Loucy (cell line): ENCODE measurements around the gene AFF3.

Source experiments
- H2AFZ ChIP-seq: fragments of 200-600 bp; sonication (generic); 2 replicates; pipeline ENCODE4 v1.6.0; 2016; ENCODE audit warnings: antibody characterized with exemption, mild to moderate bottlenecking, low read length, moderate library complexity
- H3F3A ChIP-seq: fragments of 200-600 bp; 2 replicates; pipeline ENCODE4 v1.6.0; 2016; ENCODE audit warnings: antibody characterized with exemption, low read depth, mild to moderate bottlenecking
- H3K27me3 ChIP-seq: fragments of 200-600 bp; sonication (generic); 2 replicates; pipeline ENCODE4 v1.6.1; 2014; ENCODE audit warnings: low read length, mild to moderate bottlenecking; ENCODE audit not compliant: insufficient read depth, poor library complexity, severe bottlenecking
- H3K36me3 ChIP-seq: fragments of 200-600 bp; sonication (generic); 2 replicates; pipeline ENCODE4 v1.6.1; 2016; ENCODE audit warnings: low read length; ENCODE audit not compliant: insufficient read depth
- H3K4me1 ChIP-seq: fragments of 200-600 bp; sonication (generic); 2 replicates; pipeline ENCODE4 v1.5.1; 2014; ENCODE audit warnings: low read length, mild to moderate bottlenecking; ENCODE audit not compliant: insufficient read depth, poor library complexity, severe bottlenecking
- H3K4me2 ChIP-seq: fragments of 200-600 bp; sonication (generic); 2 replicates; pipeline ENCODE4 v1.6.0; 2014; ENCODE audit warnings: antibody characterized with exemption, low read length, low read depth, mild to moderate bottlenecking; ENCODE audit not compliant: poor library complexity, severe bottlenecking
- H3K4me3 ChIP-seq: fragments of 200-600 bp; sonication (generic); 2 replicates; pipeline ENCODE4 v1.5.1; 2014; ENCODE audit warnings: low read length, mild to moderate bottlenecking, mixed read lengths; ENCODE audit not compliant: poor library complexity, severe bottlenecking
- H3K79me2 ChIP-seq: fragments of 200-600 bp; sonication (generic); 2 replicates; pipeline ENCODE4 v1.6.1; 2014; ENCODE audit warnings: low read length; ENCODE audit not compliant: insufficient read depth
- H3K9ac ChIP-seq: fragments of 200-600 bp; sonication (generic); 2 replicates; pipeline ENCODE4 v1.6.0; 2014; ENCODE audit warnings: mild to moderate bottlenecking, low read depth, low read length, moderate library complexity; ENCODE audit not compliant: poor library complexity, severe bottlenecking
- H3K9me2 ChIP-seq: fragments of 200-600 bp; sonication (generic); replicated peaks from 2 replicates; pipeline ENCODE4 v1.6.1; 2016; ENCODE audit warnings: low read depth, low read length, mixed read lengths
- H3K9me3 ChIP-seq: fragments of 200-600 bp; sonication (generic); 2 replicates; pipeline ENCODE4 v1.6.1; 2014; ENCODE audit warnings: mild to moderate bottlenecking, antibody characterized with exemption, low read length, low read depth; ENCODE audit not compliant: insufficient read depth
- H4K20me1 ChIP-seq: fragments of 200-600 bp; sonication (generic); 2 replicates; pipeline ENCODE4 v1.6.0; 2014; ENCODE audit warnings: antibody characterized with exemption, low read length, mild to moderate bottlenecking; ENCODE audit not compliant: insufficient read depth, poor library complexity, severe bottlenecking
- CTCF ChIP-seq: fragments of 200-600 bp; sonication (generic); conservative IDR thresholded peaks from 2 replicates; pipeline ENCODE4 v1.5.1; 2014; ENCODE audit warnings: mild to moderate bottlenecking, antibody characterized with exemption, low read length
- EZH2phosphoT487 ChIP-seq: fragments of 200-600 bp; IDR thresholded peaks from 2 replicates; pipeline ENCODE4 v1.6.1; 2018; ENCODE audit warnings: antibody characterized with exemption, mild to moderate bottlenecking, moderate library complexity, borderline replicate concordance

AFF3 gene

DNA sequence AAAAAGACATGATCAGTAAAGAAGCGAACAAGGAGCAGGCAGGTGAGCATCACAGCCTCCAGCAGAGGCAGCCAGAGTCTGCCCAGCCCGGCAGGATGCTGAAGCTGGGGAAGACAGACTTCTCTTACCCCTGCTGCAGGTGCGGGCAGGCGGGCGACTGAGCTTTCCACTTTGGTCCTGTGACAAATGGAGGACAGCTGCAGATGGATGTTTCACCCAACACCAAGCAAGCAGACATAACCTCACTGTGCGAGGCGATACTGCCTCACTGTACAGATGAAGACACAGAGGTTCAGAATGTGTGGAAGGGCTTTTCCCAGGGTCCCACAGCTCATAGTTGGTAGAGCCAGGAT, 251.0 kb downstream of the AFF3 start:
- peaks cover 10% of the 10 kb centered on the region for H3K4me1 ChIP-seq
- no peaks in the 10 kb centered on the region for H4K20me1 ChIP-seq
- H3K9me2 ChIP-seq: no peaks in the 10 kb centered on the region
- no peaks in the 10 kb centered on the region for H3K9me3 ChIP-seq
- TF ChIP-seq EZH2phosphoT487 (no peak), CTCF (no peak)
- H3K27me3 ChIP-seq: no peaks in the 10 kb centered on the region
- no peaks in the 10 kb centered on the region for H3K79me2 ChIP-seq
- no peak overlapping the region for H3K4me2 ChIP-seq
- H3K4me3 ChIP-seq: no peak overlapping the region
- H3K9ac ChIP-seq: no peak overlapping the region
- H3K36me3 ChIP-seq: no peaks in the 10 kb centered on the region
- H2AFZ ChIP-seq: no peak overlapping the region
- H3F3A ChIP-seq: no peaks in the 10 kb centered on the region

DNA sequence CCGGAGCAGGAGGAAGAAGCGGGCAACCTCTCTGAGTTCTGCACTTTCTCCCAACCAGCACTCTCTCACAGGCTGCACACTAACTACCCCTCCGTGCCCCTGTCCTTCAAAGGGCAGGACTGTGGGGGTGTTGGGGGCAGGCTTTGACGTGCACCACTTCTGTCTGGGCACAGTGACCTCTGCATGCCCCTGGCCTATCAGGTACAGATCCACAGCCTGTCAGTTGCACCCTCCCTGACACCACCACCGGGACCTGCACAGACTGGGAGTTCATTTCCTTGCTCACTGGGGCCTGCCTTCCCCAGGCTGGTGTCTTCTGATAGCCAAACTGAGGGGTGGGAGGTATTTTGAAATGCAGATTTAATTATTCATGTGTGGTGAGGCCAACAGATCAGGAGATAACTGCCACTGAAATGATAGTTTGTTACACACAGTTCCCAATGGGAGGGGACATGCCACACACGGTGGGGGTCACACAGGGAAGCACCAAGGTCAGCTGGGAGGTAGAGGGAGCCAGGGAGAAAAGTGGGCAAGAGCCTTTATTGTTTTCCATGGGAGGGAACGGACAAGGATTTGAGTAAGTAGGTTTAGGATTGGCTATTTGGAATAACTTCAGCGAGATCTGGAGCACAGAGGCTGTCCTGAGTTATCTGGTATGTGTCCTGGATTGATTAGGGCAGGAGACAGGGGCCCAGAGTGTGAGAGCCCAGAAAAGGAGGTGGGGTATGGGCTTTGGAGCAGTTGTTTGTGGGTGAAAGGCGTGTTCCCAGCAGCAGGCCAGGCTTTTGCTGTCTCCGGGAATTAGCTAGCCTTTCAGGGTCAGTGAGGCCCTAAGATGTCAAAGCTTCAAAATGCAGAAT, 251.6 kb downstream of the AFF3 start:
- no peaks in the 10 kb centered on the region for H3F3A ChIP-seq
- no peak overlapping the region for H3K4me3 ChIP-seq
- peak overlapping the region; percentile 14 for H3K9ac ChIP-seq
- no peak overlapping the region for H2AFZ ChIP-seq
- no peaks in the 10 kb centered on the region for H3K9me3 ChIP-seq
- H4K20me1 ChIP-seq: no peaks in the 10 kb centered on the region
- H3K79me2 ChIP-seq: no peaks in the 10 kb centered on the region
- H3K27me3 ChIP-seq: no peaks in the 10 kb centered on the region
- peaks cover 10% of the 10 kb centered on the region for H3K4me1 ChIP-seq
- TF ChIP-seq EZH2phosphoT487 (no peak), CTCF (no peak)
- H3K4me2 ChIP-seq: peak overlapping the region; percentile 2
- H3K9me2 ChIP-seq: no peaks in the 10 kb centered on the region
- H3K36me3 ChIP-seq: no peaks in the 10 kb centered on the region

- Histone ChIP-seq H3K4me1 (peaks cover 10% of the 10 kb centered on the region), H3K4me2 (no peak overlapping the region), H3K4me3 (no peak overlapping the region), H3K9ac (no peak overlapping the region), H3K9me2 (no peaks in the 10 kb centered on the region), H3K27me3 (no peaks in the 10 kb centered on the region), H4K20me1 (no peaks in the 10 kb centered on the region), H2AFZ (no peak overlapping the region), H3K36me3 (no peaks in the 10 kb centered on the region), H3K79me2 (no peaks in the 10 kb centered on the region), H3F3A (no peaks in the 10 kb centered on the region), H3K9me3 (no peaks in the 10 kb centered on the region)
- TF ChIP-seq CTCF (no peak), EZH2phosphoT487 (no peak)
Observed at GRCh38 chr2:99888617-99889016, 253.8 kb downstream of the AFF3 start.
